GM19238 (cell line): ENCODE data around the gene GRK5.

ENCODE experiments used
- DNase-seq: peaks from one replicate; pipeline ENCODE4 v3.0.0; 2011; ENCODE audit warnings: low spot score; ENCODE audit not compliant: insufficient read length

The GRK5 gene

DNA sequence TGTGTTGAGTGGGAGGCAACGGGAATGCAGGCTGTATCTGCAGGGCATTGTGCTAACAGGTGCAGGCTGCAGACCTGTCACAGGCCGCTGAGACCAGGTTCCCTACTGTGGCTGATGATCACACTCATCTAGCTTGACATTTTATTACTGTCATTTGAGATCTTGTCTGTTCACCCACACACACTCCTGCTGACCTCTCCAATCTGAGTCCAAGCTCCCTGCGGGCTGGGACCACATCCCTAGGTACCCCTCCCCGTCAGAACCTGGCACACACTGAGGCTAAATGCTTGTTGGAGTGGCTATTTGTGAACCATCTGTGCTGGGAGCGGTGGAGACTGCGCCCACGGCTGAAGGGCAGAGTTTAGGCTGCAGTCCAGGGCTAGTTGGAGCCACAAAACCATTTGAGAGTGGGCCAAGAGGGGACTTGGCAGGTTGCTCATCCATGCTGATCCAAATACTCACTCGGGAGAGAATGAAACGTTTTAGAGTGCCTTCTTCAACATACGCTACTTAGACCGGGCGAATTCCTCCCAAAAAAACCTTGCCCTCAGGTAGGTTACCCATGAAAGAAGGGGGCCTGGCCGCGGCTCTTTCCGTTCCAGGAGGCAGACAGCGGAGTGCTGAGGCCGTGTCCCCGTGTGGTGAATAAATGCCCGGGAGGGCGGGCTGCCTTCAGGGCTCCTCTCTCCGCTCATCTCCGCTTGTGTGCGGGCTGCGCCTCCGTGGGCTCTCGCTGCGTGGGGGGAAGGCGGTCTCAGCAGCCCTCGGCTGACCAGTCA lies 170.8 kb downstream of the GRK5 start:
- DNase-seq, result no peak

- no peak for DNase-seq
Observed at GRCh38 chr10:119378737-119379067, 171.3 kb downstream of the GRK5 start.

DNA sequence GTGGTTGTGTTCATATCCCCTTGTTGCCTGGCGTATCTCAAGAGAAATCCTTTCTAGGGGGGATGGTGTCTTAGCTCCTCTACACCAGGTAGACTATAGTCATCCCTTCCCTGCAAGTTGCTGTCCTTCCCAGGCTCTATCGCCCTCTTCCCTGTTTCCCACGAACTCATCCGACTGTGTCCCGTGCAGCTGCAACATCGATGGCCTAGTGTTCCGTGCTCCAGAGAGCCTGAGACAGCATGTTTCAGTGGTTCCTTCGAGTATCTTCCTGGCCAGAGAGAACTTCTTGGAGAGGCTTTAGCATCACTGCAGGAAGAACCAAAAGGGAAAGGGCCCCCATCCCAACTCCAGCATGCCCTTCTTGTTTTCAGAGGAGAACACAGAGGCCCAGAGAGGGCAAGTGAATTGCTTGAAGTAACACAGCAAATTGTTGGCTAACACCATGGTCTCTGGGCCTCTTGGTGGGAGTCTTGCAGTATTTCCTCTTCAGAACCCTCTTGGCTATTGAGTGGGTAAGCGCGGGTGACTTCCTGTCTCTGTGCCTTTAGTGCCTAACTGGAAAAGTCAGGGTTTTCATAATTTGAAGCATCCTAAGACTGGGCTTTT lies 172.2 kb downstream of the GRK5 start:
- no peak for DNase-seq

GRCh38 chr10:119383174-119383856 lies 175.9 kb downstream of the GRK5 start:
- no peak for DNase-seq

DNA sequence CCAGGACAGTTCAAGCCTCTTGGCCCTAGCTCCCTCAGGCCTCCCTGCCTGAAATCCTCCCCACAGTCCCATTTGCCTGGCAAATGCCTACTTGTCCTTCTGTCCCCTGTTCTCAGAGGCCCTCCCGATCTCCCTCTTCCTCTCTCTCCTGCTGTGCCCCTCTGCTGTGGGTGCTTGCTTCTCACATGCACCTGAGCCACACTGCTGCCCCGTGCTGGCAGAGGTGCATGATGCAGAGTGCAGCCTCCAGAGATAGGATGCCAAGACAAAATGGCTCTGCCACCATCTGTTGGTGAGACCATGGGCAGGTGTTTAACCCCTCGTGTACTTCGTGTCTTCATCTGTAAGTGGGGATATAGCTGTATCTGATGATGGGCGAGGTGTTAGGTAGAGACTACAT lies 176.8 kb downstream of the GRK5 start:
- DNase-seq, result no peak

DNA sequence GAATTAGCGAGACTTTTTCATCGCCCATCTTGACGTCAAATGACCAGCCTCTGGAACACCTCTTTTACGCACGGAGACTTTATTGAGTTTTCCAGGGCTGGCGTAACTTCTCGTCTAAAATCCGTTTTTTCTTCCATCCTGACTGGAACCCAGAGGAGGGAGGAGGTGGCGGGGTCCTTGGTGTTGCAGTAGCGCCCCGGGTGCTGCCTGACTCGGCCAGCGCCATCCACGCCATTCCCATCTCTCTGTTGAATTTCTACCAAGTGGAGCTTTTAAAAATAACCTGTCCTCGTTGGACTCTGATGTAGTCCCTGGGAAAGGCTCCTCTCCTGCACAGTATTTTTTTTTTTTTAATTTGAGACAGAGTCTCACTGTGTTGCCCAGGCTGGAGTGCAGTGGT lies 179.3 kb downstream of the GRK5 start:
- no peak for DNase-seq

GRCh38 chr10:119388849-119389345 lies 181.5 kb downstream of the GRK5 start:
- no peak for DNase-seq

DNA sequence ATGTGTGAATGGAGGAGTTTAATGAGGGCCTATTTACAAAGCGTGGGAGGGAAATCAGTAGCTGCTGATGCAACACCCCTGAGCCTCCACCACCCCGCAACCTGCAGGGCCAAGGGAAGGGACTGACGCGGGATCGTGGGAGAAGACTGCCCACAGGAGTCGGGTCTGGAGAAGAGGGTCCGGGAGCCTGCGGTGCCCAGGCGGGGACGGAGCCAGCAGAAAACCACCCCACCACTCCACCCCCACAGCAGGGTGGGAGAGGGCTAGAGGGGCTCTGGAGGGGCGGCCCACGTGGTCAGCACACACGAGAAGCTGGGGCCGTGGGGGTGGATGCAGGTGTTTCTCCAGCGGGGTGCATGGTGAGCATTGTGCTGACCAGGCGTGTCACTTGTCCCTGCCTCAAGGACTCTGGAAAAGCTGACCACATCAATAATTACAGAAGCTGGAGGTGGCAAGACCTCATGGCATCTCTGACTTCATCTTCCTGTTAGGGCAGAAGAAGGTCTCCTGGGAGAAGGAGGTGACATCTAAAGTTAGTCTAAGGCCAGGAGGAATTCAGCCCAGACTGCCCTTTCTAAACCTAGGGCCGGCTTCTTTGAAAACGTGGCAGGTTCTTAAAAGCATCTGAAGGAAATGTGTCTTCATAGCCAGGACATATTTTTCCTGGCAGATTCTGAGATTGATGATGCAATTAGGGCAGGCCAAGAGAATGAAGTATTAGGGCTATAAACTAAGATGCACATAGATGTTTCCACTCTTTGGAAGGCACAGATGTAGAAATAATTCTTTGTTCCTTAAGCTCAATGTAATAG lies 184.3 kb downstream of the GRK5 start:
- no peak for DNase-seq

GRCh38 chr10:119393019-119393418 lies 185.6 kb downstream of the GRK5 start:
- DNase-seq, result no peak

GRCh38 chr10:119393421-119393820 lies 186.1 kb downstream of the GRK5 start:
- no peak for DNase-seq

- no peak for DNase-seq
Observed at GRCh38 chr10:119393845-119394244, 186.5 kb downstream of the GRK5 start.

GRCh38 chr10:119394657-119395279 lies 187.4 kb downstream of the GRK5 start:
- DNase-seq, result no peak

DNA sequence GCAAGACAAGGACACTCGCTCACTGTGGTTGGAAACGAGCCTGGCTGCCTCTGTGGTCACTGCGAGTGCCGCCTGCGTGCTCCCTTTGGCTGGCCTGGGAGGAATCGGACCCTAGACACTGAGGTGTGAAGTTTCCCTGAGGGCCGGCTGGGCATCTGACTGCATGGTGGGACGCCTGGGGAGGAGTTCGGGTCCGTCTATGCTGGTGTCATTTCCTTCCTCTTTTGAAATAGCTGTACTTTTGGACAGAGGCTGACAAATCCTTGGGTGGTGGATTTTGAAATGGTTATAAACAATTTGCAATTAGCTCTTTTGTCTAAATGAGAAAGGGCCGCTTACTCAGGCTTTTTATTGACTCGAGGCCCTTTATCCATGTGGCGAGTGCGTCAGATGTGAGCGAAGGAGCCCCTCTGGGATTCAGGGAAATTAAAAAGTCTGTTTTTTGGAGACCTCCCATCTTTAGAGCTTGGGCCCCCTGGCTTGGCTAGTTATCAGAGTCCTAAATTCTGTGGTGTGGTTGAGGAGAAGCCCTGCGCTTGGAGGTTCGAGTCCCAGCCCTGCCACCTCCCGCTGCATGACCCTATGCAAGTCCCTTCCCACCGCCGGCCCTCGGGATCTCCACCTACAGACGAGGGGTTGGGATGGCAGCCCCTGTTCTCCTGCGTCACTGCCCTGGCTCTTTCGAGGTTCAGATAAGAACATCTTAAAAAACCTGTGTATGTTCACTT lies 188.1 kb downstream of the GRK5 start:
- DNase-seq, result no peak

DNA sequence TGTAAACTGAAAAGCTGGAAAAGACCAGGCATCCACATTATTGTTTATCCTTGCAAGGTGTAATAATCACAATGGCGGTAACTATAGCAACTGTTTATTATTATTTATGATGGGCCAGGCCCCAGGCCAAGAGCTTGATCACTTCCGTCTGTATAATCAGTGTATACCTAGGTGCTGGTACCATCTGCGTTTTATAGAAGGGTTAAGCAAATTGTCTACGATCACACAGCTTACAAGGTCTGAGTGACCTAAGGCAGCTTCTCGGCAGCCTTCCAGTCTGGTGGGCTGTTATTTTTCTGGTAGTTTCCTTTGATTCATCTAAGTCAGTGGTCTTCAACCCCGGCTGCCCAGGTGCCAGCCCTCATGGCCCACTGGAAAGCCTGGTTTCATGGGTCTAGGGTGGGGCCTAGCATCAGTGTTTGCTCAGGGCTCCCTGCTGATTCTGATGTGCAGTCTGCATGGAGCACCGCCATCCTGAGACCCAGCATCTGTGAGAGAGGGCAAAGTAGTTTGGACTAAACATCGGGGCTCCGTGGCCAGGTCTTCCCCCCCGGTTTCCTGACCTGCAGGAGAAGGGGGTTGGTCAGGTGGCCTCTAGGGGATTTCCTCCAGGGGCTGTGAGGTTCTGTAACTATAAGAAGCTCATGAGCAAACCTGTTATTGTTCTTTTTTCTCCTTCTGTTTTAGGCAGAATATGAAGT lies 188.8 kb downstream of the GRK5 start:
- no peak for DNase-seq

GRCh38 chr10:119396709-119397071 lies 189.3 kb downstream of the GRK5 start:
- DNase-seq, result no peak

- no peak for DNase-seq
Observed at GRCh38 chr10:119397416-119397815, 190.0 kb downstream of the GRK5 start.

DNA sequence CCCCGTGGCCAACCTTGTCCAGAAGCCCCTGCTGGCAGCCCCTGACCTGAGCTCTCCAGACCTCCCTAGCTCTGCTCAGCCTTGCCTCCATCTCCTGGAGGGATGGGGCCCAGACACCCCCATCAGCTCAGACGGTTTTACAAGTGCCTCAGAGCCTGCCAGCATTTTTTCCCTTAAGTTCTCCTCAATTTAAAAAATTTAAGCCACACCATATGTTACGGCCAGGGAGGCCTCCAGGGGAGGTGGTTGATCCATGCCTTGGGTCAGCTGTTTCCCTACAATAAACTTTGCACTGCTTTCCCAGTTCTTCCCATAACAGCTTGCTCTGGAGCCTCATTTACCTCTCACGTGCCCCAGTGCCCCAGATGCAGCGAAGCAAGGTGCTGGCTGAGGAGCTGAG lies 191.6 kb downstream of the GRK5 start:
- no peak for DNase-seq

GRCh38 chr10:119399466-119399865 lies 192.1 kb downstream of the GRK5 start:
- DNase-seq, result no peak

DNA sequence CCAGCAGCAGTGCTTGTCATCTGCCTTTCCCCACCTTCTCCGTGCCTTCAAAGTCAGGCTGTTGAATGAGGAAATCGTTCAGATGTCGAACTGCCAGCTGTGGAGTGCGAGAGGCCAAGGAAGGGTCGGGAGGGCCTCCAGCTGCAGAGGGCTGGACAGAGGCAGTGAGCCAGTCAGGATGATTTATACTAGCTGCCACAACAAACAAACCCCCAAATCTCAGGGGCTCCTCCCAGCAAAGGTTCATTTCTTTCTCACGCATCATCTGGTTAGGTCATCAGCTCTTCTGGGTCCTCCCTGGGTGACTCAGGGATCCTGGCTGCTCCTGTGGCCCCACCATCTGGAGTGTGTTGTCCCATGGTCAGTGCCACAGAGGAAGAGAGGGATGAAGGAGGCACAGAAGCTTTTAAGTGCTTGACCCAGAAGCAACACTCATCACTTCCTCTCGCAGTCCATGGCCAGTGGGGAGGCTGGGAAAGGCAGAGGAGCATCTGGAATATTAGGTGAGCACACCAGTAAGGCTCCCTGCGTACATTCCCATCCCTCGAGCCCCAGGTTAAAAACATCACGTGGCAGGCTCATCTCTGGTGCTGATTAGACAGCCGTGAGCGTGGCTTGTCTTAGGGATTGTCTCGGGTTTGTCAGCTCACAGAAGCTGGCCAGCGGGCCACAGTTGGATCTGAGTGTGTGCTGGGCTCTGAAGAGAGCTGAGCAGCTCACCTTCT lies 194.5 kb downstream of the GRK5 start:
- DNase-seq, result no peak
